Measurements from ENCODE around the gene NPHS1. TPM values are rescaled to one million over a fixed set of nuclear protein-coding genes. Genes with fewer than 3 reads are reported as not detected.

The NPHS1 gene
- total RNA-seq, 4 donors from 2014 or later = not detected

GRCh38 chr19:35832054-35832453 lies 20.2 kb downstream of the NPHS1 start:
- Histone ChIP-seq H3K9me3 (no peaks in the 10 kb centered on the region), H3K27me3 (peaks cover 45% of the 10 kb centered on the region), H3K27ac (no peak overlapping the region), H3K4me3 (no peak overlapping the region), H3K4me1 (no peaks in the 10 kb centered on the region), H3K36me3 (no peaks in the 10 kb centered on the region)
- TF ChIP-seq POLR2AphosphoS5 (IDR thresholded peaks at IDR 0.05) (no peak), POLR2A (IDR thresholded peaks at IDR 0.05) (no peak), EP300 (IDR thresholded peaks at IDR 0.05) (no peak)
- TF ChIP-seq, protein P1, sequence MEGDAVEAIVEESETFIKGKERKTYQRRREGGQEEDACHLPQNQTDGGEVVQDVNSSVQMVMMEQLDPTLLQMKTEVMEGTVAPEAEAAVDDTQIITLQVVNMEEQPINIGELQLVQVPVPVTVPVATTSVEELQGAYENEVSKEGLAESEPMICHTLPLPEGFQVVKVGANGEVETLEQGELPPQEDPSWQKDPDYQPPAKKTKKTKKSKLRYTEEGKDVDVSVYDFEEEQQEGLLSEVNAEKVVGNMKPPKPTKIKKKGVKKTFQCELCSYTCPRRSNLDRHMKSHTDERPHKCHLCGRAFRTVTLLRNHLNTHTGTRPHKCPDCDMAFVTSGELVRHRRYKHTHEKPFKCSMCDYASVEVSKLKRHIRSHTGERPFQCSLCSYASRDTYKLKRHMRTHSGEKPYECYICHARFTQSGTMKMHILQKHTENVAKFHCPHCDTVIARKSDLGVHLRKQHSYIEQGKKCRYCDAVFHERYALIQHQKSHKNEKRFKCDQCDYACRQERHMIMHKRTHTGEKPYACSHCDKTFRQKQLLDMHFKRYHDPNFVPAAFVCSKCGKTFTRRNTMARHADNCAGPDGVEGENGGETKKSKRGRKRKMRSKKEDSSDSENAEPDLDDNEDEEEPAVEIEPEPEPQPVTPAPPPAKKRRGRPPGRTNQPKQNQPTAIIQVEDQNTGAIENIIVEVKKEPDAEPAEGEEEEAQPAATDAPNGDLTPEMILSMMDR (IDR thresholded peaks at IDR 0.05) = no peak
- WGBS = 75% methylated on average over 4 of the region's 4 CpGs
- DNase-seq (ENCODE audit: low spot score in 2 of 2) = no peak

- DNase-seq (ENCODE audit: low spot score in 2 of 2) = no peak
- Histone ChIP-seq H3K27me3 (peaks cover 48% of the 10 kb centered on the region), H3K4me1 (no peaks in the 10 kb centered on the region), H3K4me3 (no peak overlapping the region), H3K36me3 (no peaks in the 10 kb centered on the region), H3K27ac (no peak overlapping the region), H3K9me3 (no peaks in the 10 kb centered on the region)
- TF ChIP-seq, protein P1 (IDR thresholded peaks at IDR 0.05) = no peak
- no peak for TF ChIP-seq POLR2A (IDR thresholded peaks at IDR 0.05)
- no peak for TF ChIP-seq POLR2AphosphoS5 (IDR thresholded peaks at IDR 0.05)
- no peak for TF ChIP-seq EP300 (IDR thresholded peaks at IDR 0.05)
- 75% methylated on average over 12 of the region's 18 CpGs for WGBS
Measured at GRCh38 chr19:35830986-35831385, 21.3 kb downstream of the NPHS1 start.

DNA sequence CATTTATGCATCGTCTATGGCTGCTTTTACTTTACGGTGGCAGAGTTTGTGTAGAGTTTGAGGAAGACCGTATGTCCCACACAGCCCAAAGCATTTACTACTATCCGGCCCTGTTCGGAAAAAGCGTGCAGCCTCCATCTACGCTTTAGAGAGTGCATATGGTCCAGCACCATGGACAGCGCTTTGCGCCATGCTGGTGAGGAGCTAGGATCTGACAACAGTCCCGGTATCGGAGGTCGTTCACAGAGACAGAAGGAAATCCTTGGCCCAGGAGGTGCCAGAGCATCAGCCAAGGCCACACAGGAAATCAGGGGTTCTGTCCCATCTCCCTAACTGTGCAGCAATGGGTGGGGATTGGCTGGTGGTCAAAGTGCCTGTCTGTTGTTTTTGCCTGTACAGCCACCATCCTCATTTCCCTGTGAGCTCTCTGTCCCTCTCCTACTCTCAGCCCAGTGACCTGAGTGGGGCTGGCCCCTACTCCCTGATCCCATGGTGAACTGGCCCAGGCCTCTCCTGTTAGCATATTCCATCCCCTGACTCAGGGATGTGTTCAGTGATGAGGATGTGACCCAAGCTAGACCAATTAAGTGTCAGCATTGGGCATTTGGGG lies 23.5 kb downstream of the NPHS1 start:
- Histone ChIP-seq H3K9me3 (no peaks in the 10 kb centered on the region), H3K27ac (no peak overlapping the region), H3K36me3 (no peaks in the 10 kb centered on the region), H3K27me3 (peaks cover 40% of the 10 kb centered on the region), H3K4me1 (no peaks in the 10 kb centered on the region), H3K4me3 (no peak overlapping the region)
- TF ChIP-seq POLR2AphosphoS5 (IDR thresholded peaks at IDR 0.05) = no peak
- no peak for TF ChIP-seq EP300 (IDR thresholded peaks at IDR 0.05)
- TF ChIP-seq, protein P1 (IDR thresholded peaks at IDR 0.05) = no peak
- no peak for TF ChIP-seq POLR2A (IDR thresholded peaks at IDR 0.05)
- 12% methylated on average over 12 of the region's 12 CpGs for WGBS
- no peak for DNase-seq (ENCODE audit: low spot score in 2 of 2)

DNA sequence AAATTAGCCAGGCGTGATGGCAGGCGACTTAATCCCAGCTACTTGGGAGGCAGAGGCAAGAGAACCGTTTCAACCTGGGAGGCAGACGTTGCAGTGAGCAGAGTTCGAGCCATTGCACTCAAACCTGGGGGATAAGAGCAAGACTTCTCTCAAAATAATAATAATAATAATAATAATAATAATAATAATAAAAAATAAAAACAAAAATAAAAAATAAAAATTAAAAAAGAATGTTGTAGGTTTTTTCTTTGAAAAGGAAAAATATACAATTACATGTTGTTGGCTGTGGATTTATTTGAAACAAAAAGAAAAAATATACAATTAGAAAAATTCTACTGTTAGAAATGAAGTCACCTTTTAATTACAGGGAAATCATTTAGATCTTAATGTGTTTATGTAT lies 28.2 kb downstream of the NPHS1 start:
- Histone ChIP-seq H3K27me3 (peaks cover 35% of the 10 kb centered on the region), H3K9me3 (no peaks in the 10 kb centered on the region), H3K4me3 (no peak overlapping the region), H3K4me1 (no peaks in the 10 kb centered on the region), H3K36me3 (no peaks in the 10 kb centered on the region), H3K27ac (no peak overlapping the region)
- no peak for DNase-seq (ENCODE audit: low spot score in 2 of 2)
- WGBS = 86% methylated on average over 5 of the region's 5 CpGs
- TF ChIP-seq POLR2A (IDR thresholded peaks at IDR 0.05) (no peak), EP300 (IDR thresholded peaks at IDR 0.05) (no peak), POLR2AphosphoS5 (IDR thresholded peaks at IDR 0.05) (no peak)
- TF ChIP-seq, protein P1 (IDR thresholded peaks at IDR 0.05) = no peak

- 77% methylated on average over 3 of the region's 3 CpGs for WGBS
- no peak overlapping the region for H3K27ac ChIP-seq
- no peaks in the 10 kb centered on the region for H3K36me3 ChIP-seq
- H3K9me3 ChIP-seq = no peaks in the 10 kb centered on the region
- H3K27me3 ChIP-seq = peaks cover 46% of the 10 kb centered on the region
- DNase-seq (ENCODE audit: low spot score in 2 of 2) = no peak
- H3K4me3 ChIP-seq = no peak overlapping the region
- H3K4me1 ChIP-seq = no peaks in the 10 kb centered on the region
- TF ChIP-seq POLR2AphosphoS5 (IDR thresholded peaks at IDR 0.05) (no peak), EP300 (IDR thresholded peaks at IDR 0.05) (no peak), POLR2A (IDR thresholded peaks at IDR 0.05) (no peak)
- TF ChIP-seq, protein P1 (IDR thresholded peaks at IDR 0.05) = no peak
Measured at GRCh38 chr19:35822579-35822978, 29.7 kb downstream of the NPHS1 start.
